SK-N-MC (cell line): Measurements from ENCODE around the gene CLN5.

ENCODE experiments used
- EZH2 ChIP-seq: fragments of 200-600 bp; sonication (generic); IDR thresholded peaks from one replicate; pipeline ENCODE4 v1.6.1; 2017; ENCODE audit warnings: antibody characterized with exemption
- FOXP2 ChIP-seq: optimal IDR thresholded peaks from 2 replicates; pipeline ENCODE3; 2011; ENCODE audit warnings: mild to moderate bottlenecking, moderate library complexity; ENCODE audit not compliant: insufficient read depth; ENCODE audit errors: extremely low read length, control extremely low read depth
- POLR2AphosphoS5 ChIP-seq: IDR thresholded peaks from 2 replicates; pipeline ENCODE4 v1.6.1; 2012; ENCODE audit warnings: mild to moderate bottlenecking, low read depth, low read length, borderline replicate concordance

GRCh38 chr13:77040076-77040475 is 48.2 kb downstream of the CLN5 start:
- no peak for TF ChIP-seq EZH2
- no peak for TF ChIP-seq FOXP2
- TF ChIP-seq POLR2AphosphoS5, result no peak
